ENCODE data around the gene TRAF3IP1.

DNA sequence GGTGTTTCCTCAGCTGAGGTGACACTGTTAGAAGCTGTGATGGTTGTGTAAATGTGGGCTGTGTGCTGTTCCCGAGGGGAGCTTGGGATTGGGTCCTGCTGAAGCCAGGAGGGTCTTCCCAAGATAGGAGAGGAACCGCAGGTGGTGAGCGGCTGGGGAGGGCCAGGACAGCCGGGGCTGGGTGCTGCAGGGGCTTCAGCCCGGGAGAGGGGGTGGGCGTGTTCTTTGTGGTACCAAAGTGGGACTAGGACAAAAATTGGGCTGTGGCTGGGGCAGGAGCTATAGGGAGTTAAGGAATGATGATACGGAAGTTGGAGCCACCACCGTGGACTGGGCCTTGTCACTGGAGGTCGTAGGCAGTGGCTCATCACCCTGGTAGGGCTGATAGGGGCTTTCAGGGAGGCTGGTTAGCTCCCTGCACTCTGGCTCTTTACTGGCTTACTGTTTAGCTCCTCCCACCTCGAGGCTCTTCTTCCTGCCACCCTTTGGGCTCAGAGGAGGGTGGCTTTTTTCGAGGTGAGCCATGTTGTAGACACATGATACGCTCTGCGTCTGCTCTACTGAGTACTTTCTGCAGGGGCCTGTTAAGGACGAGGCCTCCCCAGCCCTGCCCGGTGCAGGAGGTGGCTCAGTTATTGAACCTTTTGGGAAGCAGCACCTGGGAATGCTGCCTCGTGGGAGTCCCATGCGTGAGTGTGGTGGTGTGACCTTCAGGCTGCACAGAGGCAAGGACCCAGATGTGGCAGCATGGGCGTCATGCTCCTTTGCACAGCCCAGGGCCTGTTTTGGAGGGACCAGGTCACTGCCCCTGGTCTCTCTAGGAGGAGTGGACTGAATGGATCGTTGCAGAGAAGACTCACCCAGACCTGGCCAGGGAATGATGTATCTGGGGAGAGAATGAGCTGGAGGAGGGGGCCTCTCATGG lies 128.0 kb downstream of the TRAF3IP1 start:
- TF ChIP-seq POLR2AphosphoS5 (IDR thresholded peaks at IDR 0.05) (no peak), POLR2A (IDR thresholded peaks at IDR 0.05) (no peak), EP300 (IDR thresholded peaks at IDR 0.05) (no peak)
- TF ChIP-seq, protein P1, sequence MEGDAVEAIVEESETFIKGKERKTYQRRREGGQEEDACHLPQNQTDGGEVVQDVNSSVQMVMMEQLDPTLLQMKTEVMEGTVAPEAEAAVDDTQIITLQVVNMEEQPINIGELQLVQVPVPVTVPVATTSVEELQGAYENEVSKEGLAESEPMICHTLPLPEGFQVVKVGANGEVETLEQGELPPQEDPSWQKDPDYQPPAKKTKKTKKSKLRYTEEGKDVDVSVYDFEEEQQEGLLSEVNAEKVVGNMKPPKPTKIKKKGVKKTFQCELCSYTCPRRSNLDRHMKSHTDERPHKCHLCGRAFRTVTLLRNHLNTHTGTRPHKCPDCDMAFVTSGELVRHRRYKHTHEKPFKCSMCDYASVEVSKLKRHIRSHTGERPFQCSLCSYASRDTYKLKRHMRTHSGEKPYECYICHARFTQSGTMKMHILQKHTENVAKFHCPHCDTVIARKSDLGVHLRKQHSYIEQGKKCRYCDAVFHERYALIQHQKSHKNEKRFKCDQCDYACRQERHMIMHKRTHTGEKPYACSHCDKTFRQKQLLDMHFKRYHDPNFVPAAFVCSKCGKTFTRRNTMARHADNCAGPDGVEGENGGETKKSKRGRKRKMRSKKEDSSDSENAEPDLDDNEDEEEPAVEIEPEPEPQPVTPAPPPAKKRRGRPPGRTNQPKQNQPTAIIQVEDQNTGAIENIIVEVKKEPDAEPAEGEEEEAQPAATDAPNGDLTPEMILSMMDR (IDR thresholded peaks at IDR 0.05), result no peak
